Renal pelvis (tissue), 4 donors: ENCODE results near the gene WDR7. TPM values are rescaled to one million over a fixed set of nuclear protein-coding genes. Genes with fewer than 3 reads are reported as not detected.
"Not testable (repeated sequence)": the region's sequence is repeated elsewhere in the genome, so short reads cannot be mapped to it uniquely, and the experiment has no call there.

ENCODE experiments used
- DNase-seq: peaks from one replicate; pipeline ENCODE4 v3.0.0-alpha.2; 2013
- polyA plus RNA-seq, 3 donors: library from polyadenylated mRNA; unstranded; fragments of 120-200 nt; gene quantifications; one replicate each; pipeline ENCODE4 v1.2.1, GENCODE V29; 2013; ENCODE audit not compliant: insufficient read length in 3 of 3

The WDR7 gene
- polyA plus RNA-seq, 3 donors, result 10.2 to 11.7 (median 10.5) TPM

GRCh38 chr18:56651771-56652092 lies 573 bp downstream of the WDR7 start:
- DNase-seq, result no peak

GRCh38 chr18:56652802-56653201 lies 1.6 kb downstream of the WDR7 start:
- DNase-seq, result no peak

- not testable (repeated sequence) for DNase-seq
Observed at GRCh38 chr18:56654280-56654679, 3.1 kb downstream of the WDR7 start.

- no peak for DNase-seq
Observed at GRCh38 chr18:56658261-56658660, 7.1 kb downstream of the WDR7 start.

GRCh38 chr18:56659111-56659510 lies 8.0 kb downstream of the WDR7 start:
- no peak for DNase-seq

GRCh38 chr18:56660655-56661054 lies 9.5 kb downstream of the WDR7 start:
- DNase-seq, result no peak

- no peak for DNase-seq
Observed at GRCh38 chr18:56661360-56662062, 10.4 kb downstream of the WDR7 start.

GRCh38 chr18:56662063-56662408 lies 10.9 kb downstream of the WDR7 start:
- DNase-seq, result no peak

- DNase-seq, result no peak
Observed at GRCh38 chr18:56662502-56662901, 11.3 kb downstream of the WDR7 start.

- no peak for DNase-seq
Observed at GRCh38 chr18:56662902-56663301, 11.7 kb downstream of the WDR7 start.

- DNase-seq, result no peak
Observed at GRCh38 chr18:56672391-56672790, 21.2 kb downstream of the WDR7 start.

GRCh38 chr18:56672981-56673380 lies 21.8 kb downstream of the WDR7 start:
- DNase-seq, result no peak

GRCh38 chr18:56676639-56677038 lies 25.5 kb downstream of the WDR7 start:
- no peak for DNase-seq

GRCh38 chr18:56678836-56679565 lies 27.8 kb downstream of the WDR7 start:
- no peak for DNase-seq

GRCh38 chr18:56684277-56684676 lies 33.1 kb downstream of the WDR7 start:
- DNase-seq, result no peak

- no peak for DNase-seq
Observed at GRCh38 chr18:56691530-56691929, 40.4 kb downstream of the WDR7 start.

GRCh38 chr18:56696966-56697365 lies 45.8 kb downstream of the WDR7 start:
- no peak for DNase-seq

GRCh38 chr18:56702946-56703345 lies 51.8 kb downstream of the WDR7 start:
- DNase-seq, result peak; percentile 37

- DNase-seq, result no peak
Observed at GRCh38 chr18:56709463-56709862, 58.3 kb downstream of the WDR7 start.

GRCh38 chr18:56711708-56712445 lies 60.7 kb downstream of the WDR7 start:
- no peak for DNase-seq

- DNase-seq, result no peak
Observed at GRCh38 chr18:56712761-56713160, 61.6 kb downstream of the WDR7 start.

GRCh38 chr18:56715121-56715520 lies 64.0 kb downstream of the WDR7 start:
- DNase-seq, result no peak

- no peak for DNase-seq
Observed at GRCh38 chr18:56716692-56717146, 65.6 kb downstream of the WDR7 start.
